COLO829 (cell line): ENCODE measurements around the gene RIN1.
"Not testable (repeated sequence)": the region's sequence is repeated elsewhere in the genome, so short reads cannot be mapped to it uniquely, and the experiment has no call there.

Experiments used
- DNase-seq: peaks from one replicate; pipeline ENCODE4 v3.0.0; 2012; ENCODE audit warnings: low spot score

RIN1 gene

DNA sequence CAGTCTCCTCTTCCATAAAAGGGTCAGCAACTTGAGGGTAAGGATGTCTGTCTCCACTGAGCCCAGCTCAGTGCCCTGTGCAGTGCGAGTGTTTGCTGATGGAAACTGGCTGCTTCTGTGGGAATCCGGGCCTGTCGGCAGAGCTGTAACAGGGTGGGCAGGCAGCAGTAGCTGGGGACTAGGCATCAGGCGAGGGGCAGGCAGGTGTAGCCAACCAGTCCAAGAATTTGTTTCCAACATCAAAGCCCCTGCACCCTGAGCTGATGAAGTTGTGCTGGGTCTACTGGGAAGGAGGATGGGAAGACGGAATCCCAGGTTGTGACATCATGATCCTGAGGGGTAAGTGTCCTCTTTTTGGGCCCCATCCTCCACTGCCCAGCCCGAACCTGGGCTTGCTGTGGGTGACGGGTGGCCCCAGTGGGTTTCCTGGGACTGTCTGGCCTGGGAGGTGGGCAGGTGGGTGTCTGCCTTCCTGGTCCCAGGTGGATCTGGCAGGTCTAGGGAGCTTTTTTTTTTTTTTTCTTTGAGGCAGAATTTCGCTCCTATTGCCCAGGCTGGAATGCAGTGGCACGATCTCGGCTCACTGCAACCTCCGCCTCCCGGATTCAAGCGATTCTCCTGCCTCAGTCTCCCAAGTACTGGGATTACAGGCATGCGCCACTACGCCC, 24.3 kb upstream of the RIN1 start:
- no peak for DNase-seq

DNA sequence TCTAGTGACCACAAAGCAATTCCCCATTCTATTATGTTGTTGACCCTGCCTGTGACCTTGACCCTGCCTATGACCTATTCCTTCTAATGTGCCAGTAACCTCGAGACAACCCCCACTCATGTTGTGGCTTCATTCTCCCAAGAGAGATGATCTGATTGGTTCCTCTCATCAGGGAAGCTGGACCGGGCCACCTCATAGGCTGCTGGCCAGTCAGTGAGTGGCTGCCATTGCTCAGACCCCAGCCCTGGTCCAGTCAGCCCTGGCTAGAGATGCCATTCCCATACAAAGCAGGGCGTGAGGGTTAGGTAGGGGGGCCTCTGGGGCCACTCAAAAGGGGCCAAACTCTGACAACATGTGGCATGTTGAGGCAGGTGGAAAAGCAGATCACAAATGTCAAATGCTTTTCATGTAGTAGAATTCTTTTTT, 23.4 kb upstream of the RIN1 start:
- no peak for DNase-seq

DNA sequence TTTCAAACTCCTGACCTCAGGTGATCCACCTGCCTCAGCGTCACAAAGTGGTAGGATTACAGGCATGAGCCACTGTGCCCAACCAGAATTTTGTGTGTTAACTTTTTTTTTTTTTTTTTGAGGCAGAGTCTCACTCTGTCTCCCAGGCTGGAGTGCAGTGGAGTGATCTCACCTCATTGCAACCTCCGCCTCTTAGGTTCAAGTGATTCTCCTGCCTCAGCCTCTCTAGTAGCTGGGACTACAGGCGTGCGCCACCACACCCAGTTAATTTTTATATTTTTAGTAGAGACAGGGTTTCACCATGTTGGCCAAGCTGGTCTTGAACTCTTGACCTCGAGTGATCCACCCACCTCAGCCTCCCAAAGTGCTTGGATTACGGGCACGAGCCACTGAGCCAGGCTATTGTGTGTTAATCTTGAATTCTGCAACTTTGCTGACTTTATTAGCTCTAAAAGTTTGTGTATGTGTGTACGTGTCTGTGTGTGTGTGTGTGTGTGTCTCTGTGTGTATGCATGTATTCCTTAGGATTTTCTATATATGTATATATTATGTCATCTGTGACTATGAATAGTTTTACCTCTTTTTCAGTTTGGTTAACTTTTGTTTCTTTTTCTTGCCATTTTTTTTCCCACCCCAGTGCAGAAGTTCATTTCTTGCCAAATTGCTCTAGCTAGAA, 14.5 kb upstream of the RIN1 start:
- DNase-seq = not testable (repeated sequence)

DNA sequence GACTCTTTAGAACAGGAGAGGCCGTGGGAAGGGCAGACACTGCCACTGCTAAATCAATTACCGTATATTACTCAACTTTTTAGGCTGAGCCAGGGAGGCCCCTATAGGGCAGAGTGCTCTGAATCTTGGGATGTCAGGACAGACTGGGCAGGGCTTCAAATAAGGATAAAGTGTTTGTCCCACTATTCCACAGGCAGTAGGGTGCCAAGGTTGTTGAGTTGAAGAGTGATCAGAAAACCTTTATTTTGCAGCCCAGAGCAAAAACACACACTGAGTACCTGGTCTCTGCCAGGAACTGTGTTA, 12.8 kb upstream of the RIN1 start:
- DNase-seq = no peak

DNA sequence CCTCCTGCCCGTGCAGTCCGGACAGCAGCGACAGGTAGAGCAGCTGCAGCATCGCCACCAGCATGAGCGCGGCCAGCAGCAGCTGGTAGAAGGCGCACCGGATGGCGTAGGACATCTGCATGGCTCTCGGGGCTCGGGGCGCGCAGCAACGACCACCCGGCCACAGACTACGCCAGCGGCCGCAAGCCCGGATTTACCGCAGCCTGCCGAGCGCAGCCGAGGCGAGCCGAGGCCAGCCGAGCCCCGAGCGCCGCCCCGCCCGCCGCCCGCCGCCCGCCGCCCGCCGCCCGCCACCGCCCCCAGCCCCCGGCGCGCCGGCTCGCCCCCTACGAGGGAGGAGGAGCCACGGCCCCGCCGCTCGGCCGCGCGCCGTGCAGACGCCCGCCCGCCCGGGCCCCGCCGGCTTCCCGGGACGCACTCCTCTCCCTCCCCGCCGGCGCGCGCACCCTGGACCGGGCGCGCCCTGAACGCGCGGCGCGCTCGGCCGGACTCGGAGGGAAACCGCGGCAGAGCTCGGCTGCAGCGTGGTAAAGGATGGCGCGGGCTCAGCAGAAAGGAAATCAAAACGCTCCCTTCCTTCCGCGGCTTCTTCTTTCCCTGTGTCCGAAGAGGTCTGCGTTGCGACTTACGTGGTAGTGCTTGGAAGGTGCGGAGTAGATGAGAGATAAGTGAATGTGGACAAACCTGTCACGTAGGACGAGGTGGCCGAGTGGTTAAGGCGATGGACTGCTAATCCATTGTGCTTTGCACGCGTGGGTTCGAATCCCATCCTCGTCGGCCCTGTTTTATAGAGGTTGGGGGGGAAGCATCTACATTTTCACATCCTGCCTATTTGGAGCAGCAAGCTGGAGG, 11.4 kb upstream of the RIN1 start, which contains the start of gene B4GAT1:
Gene B4GAT1 (minus strand): TSS at position 205 of the 852 bp plus-strand sequence. CDS start 84 bp downstream, at position 121.
- peak; percentile 77 for DNase-seq

DNA sequence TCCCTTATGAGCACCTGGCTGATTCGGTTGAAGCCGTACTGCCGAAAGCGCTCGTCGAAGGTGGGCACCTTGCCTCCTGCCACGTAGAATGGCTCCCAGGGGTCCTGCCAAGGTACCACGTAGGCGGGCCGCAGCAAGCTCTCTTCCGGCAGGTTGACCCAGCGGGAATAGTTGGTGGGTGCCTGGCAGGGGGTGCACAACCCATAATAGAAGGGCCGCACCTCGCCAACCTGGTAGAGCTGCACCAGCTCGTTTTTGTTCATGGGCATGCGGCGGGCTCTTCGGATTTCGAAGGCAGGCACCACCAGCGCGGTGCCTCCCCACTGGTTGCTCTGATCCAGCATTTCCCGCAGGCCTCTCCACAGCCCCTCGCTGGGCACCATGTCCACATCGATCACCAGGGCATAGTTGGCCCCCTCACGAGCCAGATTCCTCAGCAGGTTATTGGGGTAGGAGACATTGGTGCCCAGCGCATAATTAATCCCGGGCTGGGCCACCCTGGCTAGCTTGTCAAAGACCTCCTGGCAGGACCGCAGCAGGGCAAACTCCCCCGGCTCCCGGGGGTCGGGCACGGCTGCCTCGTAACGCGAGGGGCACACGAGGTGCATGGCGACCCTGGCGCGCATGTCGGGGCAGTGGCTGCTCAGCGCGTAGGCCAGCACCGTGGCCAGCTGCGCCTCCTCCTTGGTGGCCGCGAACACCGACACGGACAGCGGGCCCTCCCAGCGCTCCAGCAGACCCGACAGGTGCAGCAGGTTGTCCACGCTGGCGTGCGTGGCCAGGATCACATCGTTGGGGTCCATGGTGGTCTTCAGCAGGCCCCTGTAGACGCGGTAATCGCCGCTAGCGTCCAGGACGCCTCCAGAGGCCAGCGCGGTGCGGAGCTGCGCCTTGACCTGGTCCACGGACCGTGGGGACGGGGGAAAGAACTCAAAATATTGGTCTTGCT, 10.5 kb upstream of the RIN1 start:
- no peak for DNase-seq

DNA sequence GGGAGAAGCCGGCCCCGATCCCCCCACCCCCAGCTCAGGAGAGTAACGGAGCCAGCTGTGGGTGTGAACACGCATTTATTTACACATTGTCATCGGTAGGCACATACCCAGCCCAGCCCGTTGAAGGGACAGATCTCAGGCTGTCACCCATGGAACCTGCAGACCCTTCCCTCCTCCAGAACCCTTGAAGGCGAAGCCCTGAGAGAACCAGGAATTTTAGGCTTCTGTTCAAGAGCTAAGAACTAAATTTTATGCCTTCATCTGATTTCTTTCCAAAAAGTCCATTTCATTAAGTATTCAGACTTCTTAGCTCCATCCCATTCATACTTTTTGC, 9.0 kb upstream of the RIN1 start:
- no peak for DNase-seq

DNA sequence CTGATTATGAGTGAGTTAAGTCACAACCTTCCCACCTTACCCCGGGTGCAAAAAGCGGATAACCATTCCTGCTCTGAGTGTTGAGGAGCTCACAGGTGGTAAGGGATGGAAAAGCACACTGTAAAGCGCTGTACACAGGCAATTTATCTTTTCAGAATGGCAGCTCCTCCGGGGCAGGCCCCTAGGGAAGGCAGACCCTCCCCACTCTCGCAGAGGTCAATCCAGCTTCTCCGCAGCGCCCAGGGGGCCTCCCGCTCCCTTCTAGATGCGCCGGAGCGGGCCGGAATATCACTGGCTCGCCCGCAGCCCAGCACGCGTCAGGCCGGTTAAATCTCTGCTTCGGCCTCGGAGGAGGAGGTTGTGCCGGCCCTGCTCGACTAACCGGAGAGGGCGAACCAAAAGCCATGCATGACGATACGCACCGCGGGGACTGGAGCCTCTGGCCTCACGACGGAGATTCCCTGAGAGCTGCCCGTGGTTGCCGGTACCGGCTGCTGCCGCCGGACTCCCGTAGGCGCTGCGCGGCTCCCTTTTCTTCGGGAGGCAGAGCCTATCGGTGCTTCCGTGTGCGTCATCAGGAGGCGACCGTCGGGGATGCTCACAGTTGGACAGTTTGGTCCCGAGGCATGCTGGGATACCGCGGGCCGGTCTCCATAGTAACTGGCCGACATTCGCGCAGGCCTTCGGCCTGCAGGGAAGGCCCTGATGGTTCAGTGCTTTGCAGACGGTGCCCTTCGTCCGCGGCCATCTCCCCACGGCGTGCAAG, 8.5 kb upstream of the RIN1 start, which contains the start of gene BRMS1:
Gene BRMS1 (minus strand): TSS at position 555 of the 766 bp plus-strand sequence. CDS start 2,870 bp downstream, outside the sequence.
- DNase-seq = peak; percentile 94

DNA sequence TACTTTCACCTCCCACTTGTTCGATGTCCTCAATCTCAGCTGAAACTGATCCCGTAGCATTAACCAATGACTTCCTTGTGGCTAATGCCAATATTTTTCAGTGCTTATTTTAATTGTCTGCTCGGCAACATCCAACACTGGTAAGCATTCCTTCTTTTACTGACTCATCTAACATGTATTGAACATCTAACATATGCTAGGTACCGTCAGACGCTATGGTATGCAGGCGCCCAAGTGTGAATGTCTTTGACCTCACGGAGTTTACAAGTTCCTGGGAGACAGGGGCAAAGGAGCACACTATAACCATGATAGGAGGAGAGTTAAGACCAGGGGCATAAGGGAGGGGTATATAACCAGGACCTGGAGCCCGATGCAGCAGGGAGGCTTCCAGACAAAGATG, 6.9 kb upstream of the RIN1 start:
- DNase-seq = no peak

DNA sequence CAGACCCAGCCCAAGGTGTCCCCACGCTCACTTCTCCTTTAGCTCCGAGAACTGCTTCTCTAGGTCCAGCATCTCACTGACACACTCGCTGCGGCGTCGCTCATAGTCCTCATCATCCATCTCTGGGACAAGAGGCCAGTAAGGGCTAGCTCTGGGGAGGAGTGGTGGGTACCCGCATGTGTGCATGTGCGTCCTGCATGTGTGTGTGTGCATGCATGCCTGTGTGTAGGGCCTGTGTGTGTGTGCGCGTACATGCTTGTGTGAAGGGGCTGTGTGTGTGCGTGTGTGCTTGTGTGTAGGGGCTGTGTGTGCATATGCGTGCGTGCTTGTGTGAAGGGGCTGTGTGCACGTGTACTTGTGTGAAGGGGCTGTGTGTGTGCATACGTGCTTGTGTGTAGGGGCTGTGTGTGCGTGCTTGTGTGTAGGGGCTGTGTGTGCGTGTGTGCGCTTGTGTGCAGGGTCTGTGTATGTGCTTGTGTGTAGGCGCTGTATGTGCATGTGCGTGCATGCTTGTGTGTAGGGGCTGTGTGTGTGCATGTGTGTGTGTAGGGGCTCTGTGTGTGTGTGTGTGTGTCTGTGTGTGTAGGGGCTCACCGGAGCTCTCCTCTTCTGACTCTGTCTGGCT, 5.4 kb upstream of the RIN1 start:
- DNase-seq = no peak

DNA sequence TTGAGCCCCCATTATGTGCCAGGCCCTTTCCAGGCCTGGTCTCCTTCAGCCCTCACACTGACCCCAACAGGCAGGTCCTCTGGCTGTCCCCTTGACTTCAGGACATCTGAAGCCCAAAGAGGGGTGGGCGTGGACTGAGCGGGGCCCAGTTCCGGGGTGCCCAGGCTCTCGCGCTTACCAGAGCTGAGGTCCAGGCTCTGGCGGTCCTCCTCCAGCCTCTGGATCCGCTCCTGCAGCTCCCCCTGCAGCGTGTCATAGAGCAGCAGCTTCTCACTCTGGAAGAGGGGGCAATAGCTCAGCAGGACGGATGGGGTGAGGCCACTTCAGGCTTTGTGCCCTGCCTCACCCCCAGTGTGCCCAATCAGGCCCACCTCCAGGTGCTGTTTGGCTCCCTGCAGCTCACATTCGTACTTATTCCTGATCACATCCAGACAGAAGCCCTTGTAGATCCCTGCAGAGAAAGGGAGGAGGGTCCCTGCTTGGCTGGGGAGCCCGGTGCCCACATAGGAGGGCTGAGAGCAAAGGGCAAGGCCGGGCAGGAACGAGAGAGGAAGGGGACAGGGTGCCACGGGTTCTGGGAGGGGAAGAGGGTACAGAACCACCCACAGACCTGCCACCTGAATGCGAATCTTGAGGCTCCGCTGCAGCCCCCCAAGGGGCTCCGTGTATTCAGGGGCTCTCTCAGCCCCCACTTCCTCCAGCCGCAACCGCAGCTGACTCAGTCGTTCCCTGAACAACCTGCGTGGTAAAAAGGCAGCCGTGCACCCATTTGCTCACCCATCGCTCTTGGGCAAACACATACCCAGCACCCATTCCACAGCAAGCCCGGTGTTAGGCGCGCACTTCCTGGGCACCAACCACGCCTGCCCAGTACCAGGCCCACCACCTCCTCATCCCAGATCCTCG, 4.6 kb upstream of the RIN1 start:
- no peak for DNase-seq

DNA sequence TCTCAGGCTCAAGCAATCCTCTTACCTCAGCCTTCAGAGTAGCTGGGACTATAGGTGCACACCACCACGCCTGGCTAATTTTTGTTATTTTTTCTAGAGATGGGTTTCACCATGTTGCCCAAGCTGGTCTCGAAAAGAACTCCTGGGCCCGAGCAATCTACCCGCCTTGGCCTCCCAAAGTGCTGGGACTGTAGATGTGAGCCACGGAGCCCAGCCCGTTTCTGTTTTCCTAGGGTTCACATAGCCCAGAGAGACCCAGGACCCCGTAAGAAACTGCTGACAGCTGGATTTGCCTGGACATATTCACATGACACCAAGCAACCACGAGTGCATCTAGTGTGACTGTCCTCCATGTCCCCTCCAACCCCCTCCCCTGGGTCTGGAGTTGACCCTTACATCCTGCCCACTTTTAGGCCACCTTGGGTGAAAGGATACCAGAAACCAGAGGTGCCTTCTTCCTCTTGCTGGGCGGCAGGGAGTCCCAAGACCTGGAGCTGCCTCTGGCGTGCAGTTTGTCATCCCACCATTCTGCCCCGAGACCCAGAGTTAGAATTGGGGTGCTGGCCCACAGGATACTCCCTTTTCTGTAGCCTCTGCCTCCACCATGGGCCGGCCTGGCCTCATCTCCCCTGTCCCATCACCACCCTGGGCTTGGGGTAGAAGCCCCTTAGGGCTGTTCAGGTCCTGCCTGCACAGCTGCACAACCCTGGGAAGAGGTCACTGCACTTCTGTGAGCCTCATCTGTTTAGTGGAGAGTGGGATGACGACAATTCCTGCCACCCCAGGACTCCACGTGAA, 3.7 kb upstream of the RIN1 start:
- DNase-seq = no peak

DNA sequence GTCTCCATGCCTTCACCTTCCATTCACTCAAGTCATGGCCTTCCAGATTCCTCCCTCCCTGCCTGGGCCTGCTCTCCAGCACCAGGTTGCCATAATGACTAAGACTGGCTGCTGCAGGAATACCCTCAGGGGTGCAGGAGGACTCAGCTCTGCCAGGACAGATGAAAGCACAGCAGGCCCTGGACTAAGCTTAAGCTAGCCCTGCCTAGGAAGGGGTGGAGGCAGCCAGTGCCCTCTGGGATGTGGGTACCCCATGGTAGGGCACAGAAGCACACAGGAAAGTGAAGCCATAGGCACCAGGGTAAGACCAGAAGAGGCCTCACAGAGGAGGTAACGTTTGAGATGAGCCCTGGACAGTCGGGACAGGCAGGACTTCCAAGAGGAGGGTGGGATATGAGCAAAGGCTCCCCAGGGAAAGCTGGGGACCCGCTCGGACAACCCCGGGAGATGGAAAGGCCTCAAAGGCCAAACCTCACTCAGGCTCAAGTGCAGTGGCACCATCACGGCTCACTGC, 3.0 kb upstream of the RIN1 start:
- DNase-seq = no peak

DNA sequence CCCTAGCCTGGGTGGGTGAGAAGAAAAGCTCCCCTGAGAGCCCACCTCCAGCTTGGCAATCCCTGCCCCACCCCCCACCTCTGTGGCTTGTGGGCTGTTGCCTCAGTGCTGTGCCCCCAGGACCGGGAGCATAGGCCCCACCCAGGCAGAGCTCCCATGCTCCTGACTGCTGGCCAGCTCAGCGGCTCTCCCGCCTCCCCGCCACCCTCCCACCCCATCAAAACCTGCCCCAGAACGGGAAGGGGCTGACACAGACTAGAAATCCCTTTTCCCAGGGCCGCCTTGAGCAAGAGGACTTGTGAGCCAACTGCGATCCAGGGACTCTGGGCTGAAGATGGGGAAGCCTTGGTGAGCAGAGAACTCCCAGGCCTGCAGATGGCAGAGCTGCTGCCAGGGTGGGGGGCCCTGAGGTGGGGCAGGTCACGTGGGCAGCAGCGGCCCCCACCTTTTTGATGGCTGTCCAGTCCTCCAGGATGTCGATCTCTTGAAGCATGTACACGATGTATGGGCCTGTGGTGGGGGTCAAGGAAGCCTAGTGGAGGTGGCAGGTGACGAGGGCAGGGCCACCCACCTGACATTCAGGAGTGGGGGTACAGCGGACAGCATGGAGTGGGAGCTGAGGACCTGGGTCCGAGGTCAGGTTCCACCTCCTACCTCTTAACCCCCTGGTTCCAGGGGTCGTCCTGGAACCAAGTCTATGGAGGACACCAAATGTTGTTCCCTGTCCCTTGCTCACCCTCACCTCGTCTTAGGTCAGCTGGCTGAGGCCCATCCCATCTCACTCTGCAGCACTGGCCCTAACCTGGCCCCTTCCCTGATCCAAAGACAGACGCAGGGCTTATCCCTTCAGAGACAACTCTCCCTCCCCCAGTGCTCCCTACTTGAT, 2.3 kb upstream of the RIN1 start:
- no peak for DNase-seq

DNA sequence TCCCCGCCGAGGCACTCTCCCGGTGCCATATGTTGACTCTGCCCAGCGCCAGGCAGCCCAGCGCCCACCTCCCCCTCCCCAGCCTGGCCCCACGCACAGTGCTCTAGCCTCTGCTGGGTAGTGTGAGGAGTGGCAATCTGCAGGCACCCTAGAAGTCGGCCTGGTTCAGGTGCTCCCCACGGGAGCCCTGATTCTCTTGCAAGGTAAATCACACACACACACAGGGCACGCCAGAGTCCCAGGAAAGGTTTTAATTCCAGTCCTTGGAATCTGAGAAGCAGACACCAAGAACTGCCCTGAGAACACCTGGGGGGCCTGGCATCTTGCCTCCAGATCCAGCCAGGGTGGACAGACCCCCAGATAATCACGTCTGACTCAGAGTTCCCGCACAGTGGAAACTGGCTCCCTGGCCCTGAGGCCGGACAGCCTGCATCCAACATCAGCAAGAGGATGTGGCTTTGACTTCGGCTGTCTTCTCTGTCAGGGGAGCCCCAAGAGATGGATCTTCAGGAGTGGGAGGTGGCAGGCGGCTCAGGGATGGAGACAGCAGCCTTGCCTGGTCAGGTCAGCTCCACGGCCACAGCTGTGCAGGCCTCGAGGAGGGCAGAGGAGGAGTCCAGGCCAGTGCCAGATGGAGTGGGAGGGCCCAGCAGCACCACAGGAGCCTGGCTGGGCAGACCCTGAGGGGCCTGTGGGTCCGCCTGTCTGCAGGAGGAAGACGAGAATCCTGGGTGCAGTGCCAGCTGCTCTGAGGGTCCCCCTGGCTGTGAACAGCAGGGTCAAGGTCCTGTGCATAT, 1.1 kb upstream of the RIN1 start:
- DNase-seq = no peak

DNA sequence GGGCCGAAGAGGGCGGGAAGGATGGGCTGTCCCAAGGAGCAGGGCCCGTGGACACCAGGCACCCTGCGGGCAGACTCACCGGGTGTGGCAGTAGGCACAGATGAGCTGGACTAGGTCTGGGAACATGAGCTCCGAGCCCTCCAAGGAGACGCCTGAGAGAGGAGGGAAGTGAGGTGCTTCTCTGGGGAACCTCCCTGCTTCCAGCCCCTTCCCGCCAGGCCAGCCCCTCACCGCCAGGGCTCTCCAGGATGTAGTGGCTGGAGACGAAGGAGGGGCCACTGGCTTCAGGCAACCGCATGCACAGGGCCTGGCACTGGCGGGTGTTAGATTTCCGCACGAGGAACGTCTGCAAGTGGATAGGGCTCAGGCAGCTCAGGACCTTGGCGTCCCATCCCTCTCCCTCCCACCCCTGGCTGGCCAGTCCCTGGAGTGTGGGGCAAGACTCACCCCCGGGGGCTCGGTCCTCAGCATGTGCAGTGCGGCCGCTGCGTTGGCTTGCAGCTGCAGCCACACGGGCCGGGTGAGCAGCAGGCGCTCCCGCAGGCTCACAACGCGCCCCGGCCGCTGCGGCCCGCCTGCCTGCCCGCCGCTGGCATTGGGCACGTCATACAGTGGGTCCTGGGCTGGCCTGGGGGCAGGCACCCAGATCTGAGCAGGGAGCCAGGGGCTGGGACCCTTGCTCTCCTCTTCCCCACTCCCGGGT, 552 bp downstream of the RIN1 start:
- peak; percentile 35 for DNase-seq
